Stomach (tissue), 4 donors: Measurements from ENCODE around the gene UNC13B.
A peak's percentile ranks its signal among the peaks of the same experiment; 100 is the strongest.

Experiments
- CTCF ChIP-seq, 7 experiments: fragments of 450-650 bp in 4 of 7; fragments of 200-600 bp in 3 of 7; sonication (generic) in 3 of 7; IDR thresholded peaks; one replicate each; pipeline ENCODE4 v1.5.1; 2016 to 2019; ENCODE audit warnings: antibody characterized with exemption in 7 of 7, control low read depth in 2 of 7, mild to moderate bottlenecking in 1 of 7
- EP300 ChIP-seq: sonication (generic); formaldehyde crosslinking; IDR thresholded peaks from one replicate; pipeline ENCODE4 v1.6.1; 2017; ENCODE audit warnings: antibody characterized with exemption
- POLR2AphosphoS5 ChIP-seq, 3 donors: sonication (generic); formaldehyde crosslinking; IDR thresholded peaks; one replicate each; pipeline ENCODE4 v1.6.1; 2016; ENCODE audit warnings: antibody characterized with exemption in 3 of 3

GRCh38 chr9:35350827-35351549, 189.2 kb downstream of the UNC13B start:
- no peak for TF ChIP-seq CTCF (IDR thresholded peaks at IDR 0.05)
- TF ChIP-seq EP300 = no peak
- TF ChIP-seq POLR2AphosphoS5 (IDR thresholded peaks at IDR 0.05) = peak in 1 of 3 donors; percentile 52
